Measurements from ENCODE around the gene KIF20B. TPM values are rescaled to one million over a fixed set of nuclear protein-coding genes. Genes with fewer than 3 reads are reported as not detected.

KIF20B gene
- total RNA-seq, 6 donors from 2014 or later: 1.0 to 6.7 (median 4.1) TPM

DNA sequence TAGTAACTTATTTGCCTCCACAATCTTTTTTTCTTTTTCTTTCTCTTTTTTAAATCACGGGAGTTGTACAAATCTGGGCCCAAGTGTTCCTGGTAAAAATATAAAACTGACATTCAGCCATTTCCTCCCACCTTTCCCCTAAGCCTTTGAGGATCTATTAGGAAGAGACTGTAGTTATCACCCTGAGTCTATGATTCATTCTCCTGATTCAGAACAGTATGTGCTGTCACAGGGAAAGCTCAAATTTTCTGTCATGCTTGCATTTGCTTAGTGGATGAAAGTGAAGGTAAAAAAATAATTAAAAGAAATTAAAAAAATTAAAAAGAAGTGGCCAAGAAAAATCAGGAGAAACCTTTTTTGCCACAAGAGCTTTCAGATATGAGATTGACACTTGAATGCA is 71.7 kb downstream of the KIF20B start:
- Histone ChIP-seq H3K36me3 (peaks cover 0 to 5% (median 2%) of the 10 kb centered on the region in 4 donors), H3K9me3 (no peaks in the 10 kb centered on the region), H3K4me1 (no peaks in the 10 kb centered on the region), H3K27ac (no peak overlapping the region), H3K4me3 (no peak overlapping the region), H3K27me3 (no peaks in the 10 kb centered on the region)
- 47 to 88% methylated on average over 1 of the region's 1 CpG for WGBS, 2 donors
- TF ChIP-seq, protein P1, sequence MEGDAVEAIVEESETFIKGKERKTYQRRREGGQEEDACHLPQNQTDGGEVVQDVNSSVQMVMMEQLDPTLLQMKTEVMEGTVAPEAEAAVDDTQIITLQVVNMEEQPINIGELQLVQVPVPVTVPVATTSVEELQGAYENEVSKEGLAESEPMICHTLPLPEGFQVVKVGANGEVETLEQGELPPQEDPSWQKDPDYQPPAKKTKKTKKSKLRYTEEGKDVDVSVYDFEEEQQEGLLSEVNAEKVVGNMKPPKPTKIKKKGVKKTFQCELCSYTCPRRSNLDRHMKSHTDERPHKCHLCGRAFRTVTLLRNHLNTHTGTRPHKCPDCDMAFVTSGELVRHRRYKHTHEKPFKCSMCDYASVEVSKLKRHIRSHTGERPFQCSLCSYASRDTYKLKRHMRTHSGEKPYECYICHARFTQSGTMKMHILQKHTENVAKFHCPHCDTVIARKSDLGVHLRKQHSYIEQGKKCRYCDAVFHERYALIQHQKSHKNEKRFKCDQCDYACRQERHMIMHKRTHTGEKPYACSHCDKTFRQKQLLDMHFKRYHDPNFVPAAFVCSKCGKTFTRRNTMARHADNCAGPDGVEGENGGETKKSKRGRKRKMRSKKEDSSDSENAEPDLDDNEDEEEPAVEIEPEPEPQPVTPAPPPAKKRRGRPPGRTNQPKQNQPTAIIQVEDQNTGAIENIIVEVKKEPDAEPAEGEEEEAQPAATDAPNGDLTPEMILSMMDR (IDR thresholded peaks at IDR 0.05): no peak
- TF ChIP-seq EP300 (IDR thresholded peaks at IDR 0.05): no peak
- no peak for TF ChIP-seq POLR2AphosphoS5 (IDR thresholded peaks at IDR 0.05)
- no peak for TF ChIP-seq POLR2A (IDR thresholded peaks at IDR 0.05)
- ATAC-seq (ENCODE audit: low FRiP score in 2 of 2): no peak
- DNase-seq: no peak

DNA sequence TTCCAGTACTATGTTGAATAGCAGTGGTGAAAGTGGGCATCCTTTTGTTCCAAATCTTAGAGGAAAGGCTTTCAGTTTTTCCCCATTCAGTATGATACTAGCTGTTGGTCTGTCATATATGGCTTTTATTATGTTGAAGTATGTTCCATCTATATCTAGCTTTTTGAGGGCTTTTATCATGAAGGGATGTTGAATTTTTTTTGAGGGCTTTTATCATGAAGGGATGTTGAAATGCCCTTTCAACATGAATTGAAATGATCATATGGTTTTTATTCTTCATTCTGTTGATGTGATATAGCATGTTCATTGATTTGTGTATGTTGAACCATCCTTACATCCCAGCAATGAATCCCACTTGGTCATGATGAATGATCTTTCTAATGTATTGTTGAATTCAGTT is 75.3 kb downstream of the KIF20B start:
- H3K4me3 ChIP-seq: no peak overlapping the region
- H3K4me1 ChIP-seq: no peaks in the 10 kb centered on the region
- no peak for ATAC-seq (ENCODE audit: low FRiP score in 2 of 2)
- no peaks in the 10 kb centered on the region for H3K36me3 ChIP-seq
- TF ChIP-seq, protein P1 (IDR thresholded peaks at IDR 0.05): no peak
- TF ChIP-seq EP300 (IDR thresholded peaks at IDR 0.05) (no peak), POLR2A (IDR thresholded peaks at IDR 0.05) (no peak), POLR2AphosphoS5 (IDR thresholded peaks at IDR 0.05) (no peak)
- no peak overlapping the region for H3K27ac ChIP-seq
- DNase-seq: no peak
- no peaks in the 10 kb centered on the region for H3K27me3 ChIP-seq
- no peaks in the 10 kb centered on the region for H3K9me3 ChIP-seq

DNA sequence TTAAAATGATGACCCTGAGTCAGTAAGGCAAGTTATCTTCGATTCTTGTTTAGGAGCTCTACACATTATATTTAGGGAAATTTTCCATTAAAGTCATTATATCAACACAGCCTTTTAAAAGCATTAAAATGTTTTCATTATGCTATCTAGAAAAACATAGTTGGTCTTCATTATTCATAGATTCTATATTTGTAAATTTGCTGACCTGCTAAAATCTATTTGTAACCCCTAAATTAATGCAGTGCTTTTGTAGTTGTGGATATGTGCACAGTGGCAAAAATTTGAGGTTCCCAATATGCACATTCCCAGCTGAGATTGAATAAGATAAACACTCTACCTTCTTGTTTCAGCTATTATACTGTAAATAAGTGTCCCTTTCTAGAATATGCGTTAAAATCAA is 81.1 kb downstream of the KIF20B start:
- WGBS, 2 donors: 94% methylated on average over 2 of the region's 2 CpGs
- ATAC-seq (ENCODE audit: low FRiP score in 2 of 2): no peak

DNA sequence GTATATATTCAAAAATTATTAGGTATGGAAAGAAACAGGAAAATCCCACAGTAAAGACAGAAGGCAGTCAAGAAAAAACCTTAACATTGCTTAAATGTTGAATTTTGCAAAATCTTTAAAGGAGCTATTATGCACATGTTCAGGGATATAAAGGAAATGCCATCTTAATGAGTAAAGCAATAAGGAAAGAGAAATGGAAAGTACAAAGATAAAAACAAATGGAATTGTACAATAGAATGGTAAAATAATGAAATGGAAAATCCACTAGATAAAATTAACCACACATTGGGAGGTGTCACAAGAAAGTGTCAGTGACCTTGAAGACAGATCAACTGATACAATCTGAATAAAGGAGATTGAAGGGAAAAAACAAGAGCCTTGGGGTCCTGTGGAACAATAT is 82.0 kb downstream of the KIF20B start:
- Histone ChIP-seq H3K9me3 (no peaks in the 10 kb centered on the region), H3K4me3 (no peak overlapping the region), H3K27ac (no peak overlapping the region), H3K36me3 (no peaks in the 10 kb centered on the region), H3K27me3 (no peaks in the 10 kb centered on the region), H3K4me1 (no peaks in the 10 kb centered on the region)
- TF ChIP-seq, protein P1 (IDR thresholded peaks at IDR 0.05): no peak
- TF ChIP-seq POLR2AphosphoS5 (IDR thresholded peaks at IDR 0.05): no peak
- TF ChIP-seq POLR2A (IDR thresholded peaks at IDR 0.05): no peak
- no peak for TF ChIP-seq EP300 (IDR thresholded peaks at IDR 0.05)
- DNase-seq (no peak), ATAC-seq (ENCODE audit: low FRiP score in 2 of 2) (no peak)

More for the DNA sequence above, 81.1 kb downstream of the KIF20B start:
- no peak for DNase-seq
- Histone ChIP-seq H3K4me3 (no peak overlapping the region), H3K36me3 (no peaks in the 10 kb centered on the region), H3K4me1 (no peaks in the 10 kb centered on the region), H3K27ac (no peak overlapping the region), H3K9me3 (no peaks in the 10 kb centered on the region), H3K27me3 (no peaks in the 10 kb centered on the region)
- no peak for TF ChIP-seq POLR2A (IDR thresholded peaks at IDR 0.05)

DNA sequence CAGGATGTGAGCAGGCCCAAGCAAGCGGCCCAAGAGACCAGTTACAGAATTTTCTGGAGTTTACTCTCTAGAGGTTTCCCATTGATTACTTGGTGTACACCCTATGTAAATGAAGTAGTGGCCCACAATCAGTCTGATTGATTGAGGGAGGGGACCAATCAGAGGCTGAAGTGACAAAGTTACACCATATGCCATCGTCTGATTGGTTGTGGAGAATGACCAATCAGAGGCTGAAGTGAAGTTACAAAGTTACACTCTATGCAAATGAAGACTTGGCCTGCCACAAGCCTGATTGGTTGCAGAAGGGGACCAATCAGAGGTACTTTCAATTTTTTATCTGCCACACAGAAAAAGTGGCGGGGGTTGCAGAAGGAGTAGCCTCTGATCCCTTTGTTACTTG is 83.7 kb downstream of the KIF20B start:
- TF ChIP-seq, protein P1 (IDR thresholded peaks at IDR 0.05): no peak
- WGBS, 2 donors: 87 to 91% methylated on average over 3 of the region's 3 CpGs
- no peaks in the 10 kb centered on the region for H3K27me3 ChIP-seq
- no peaks in the 10 kb centered on the region for H3K9me3 ChIP-seq
- no peaks in the 10 kb centered on the region for H3K36me3 ChIP-seq
- DNase-seq (no peak), ATAC-seq (ENCODE audit: low FRiP score in 2 of 2) (no peak)
- no peak overlapping the region for H3K4me3 ChIP-seq
- H3K4me1 ChIP-seq: no peaks in the 10 kb centered on the region
- no peak overlapping the region for H3K27ac ChIP-seq
